Measurements from ENCODE around the gene PNKP. TPM values are rescaled to one million over a fixed set of nuclear protein-coding genes. Genes with fewer than 3 reads are reported as not detected.

The PNKP gene
- total and polyA plus RNA-seq, 2 of the 8 experiments (the other 6 are each of a cell fraction or from before 2014, with no cell fraction given) = 45.8 to 105 TPM

DNA sequence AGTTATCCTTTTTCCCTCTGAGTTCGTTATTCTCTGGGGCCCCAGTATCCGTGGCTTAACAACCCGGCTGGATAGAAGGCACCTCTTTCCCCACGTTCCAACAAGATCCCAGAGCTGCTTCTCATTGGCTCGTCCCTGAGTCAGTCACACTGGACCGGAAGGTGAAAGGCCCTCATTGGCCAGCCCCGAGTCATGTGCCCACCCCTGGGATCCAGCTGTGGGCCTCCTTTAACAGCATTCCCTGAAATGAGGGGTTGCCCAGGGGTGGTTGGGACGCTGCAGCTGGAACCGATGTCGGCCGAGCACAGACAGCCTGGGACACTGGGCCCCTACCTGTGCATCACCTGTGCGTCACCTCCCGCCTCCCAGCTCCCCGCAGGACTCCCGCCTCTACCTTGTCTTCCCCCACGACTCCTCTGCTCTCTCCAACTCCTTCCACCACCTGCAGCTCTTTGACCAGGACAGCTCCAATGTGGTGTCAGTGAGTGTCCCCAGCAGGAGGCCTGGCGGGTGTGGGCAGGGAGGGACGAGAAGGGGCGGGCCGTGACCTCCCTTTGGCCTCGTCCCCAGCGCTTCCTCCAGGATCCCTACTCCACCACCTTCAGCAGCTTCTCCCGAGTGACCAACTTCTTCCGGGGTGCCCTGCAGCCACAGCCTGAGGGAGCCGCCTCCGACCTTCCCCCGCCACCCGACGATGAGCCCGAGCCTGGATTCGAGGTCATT, 14.5 kb upstream of the PNKP start (continued):
- TF ChIP-seq GABPA (IDR thresholded peaks at IDR 0.05; ENCODE audit: borderline replicate concordance, insufficient read depth, low read length) = no peak
- TF ChIP-seq CHD7 (IDR thresholded peaks at IDR 0.05; ENCODE audit: insufficient replicate concordance, low read length) = no peak
- TF ChIP-seq YY1 (IDR thresholded peaks at IDR 0.05; ENCODE audit: low read depth, low read length) = no peak

Measured in H1 (cell line).